HG03064 (cell line): ENCODE data around the gene IREB2.
"Not testable (repeated sequence)": the region's sequence is repeated elsewhere in the genome, so short reads cannot be mapped to it uniquely, and the experiment has no call there.

Experiments used
- ATAC-seq: cut with Tn5 transposase; IDR thresholded peaks from one replicate; pipeline ENCODE4 v1.9.1; 2021; ENCODE audit warnings: low read depth; ENCODE audit not compliant: unreplicated experiment

The IREB2 gene

GRCh38 chr15:78461171-78461888 is 23.3 kb downstream of the IREB2 start:
- no peak for ATAC-seq

GRCh38 chr15:78469031-78469430 is 31.0 kb downstream of the IREB2 start:
- ATAC-seq = no peak

- no peak for ATAC-seq
These were observed 39.3 kb downstream of the IREB2 start for GRCh38 chr15:78477295-78477694.

- no peak for ATAC-seq
These were observed 41.6 kb downstream of the IREB2 start for GRCh38 chr15:78479650-78480049.

GRCh38 chr15:78481917-78482316 is 43.9 kb downstream of the IREB2 start:
- ATAC-seq = no peak

GRCh38 chr15:78492872-78493271 is 54.9 kb downstream of the IREB2 start:
- ATAC-seq = no peak

- ATAC-seq = no peak
These were observed 63.8 kb downstream of the IREB2 start for GRCh38 chr15:78501857-78502256.

GRCh38 chr15:78502641-78503040 is 64.6 kb downstream of the IREB2 start:
- no peak for ATAC-seq

- peak; percentile 88 for ATAC-seq
These were observed 69.2 kb downstream of the IREB2 start, which contains the start of gene HYKK for GRCh38 chr15:78506971-78507830. Gene HYKK, plus strand, starts transcription at chr15:78507577. Its CDS starts 5,512 bp downstream, at chr15:78513089.

- peak; percentile 23 for ATAC-seq
These were observed 69.8 kb downstream of the IREB2 start for GRCh38 chr15:78507831-78508160.

- no peak for ATAC-seq
These were observed 70.3 kb downstream of the IREB2 start for GRCh38 chr15:78508272-78508671.

GRCh38 chr15:78509726-78510312 is 71.8 kb downstream of the IREB2 start:
- ATAC-seq = no peak

GRCh38 chr15:78520035-78520434 is 82.0 kb downstream of the IREB2 start:
- ATAC-seq = not testable (repeated sequence)

GRCh38 chr15:78524230-78524629 is 86.2 kb downstream of the IREB2 start:
- ATAC-seq = no peak

GRCh38 chr15:78527325-78527724 is 89.3 kb downstream of the IREB2 start:
- ATAC-seq = no peak

GRCh38 chr15:78533331-78533730 is 95.3 kb downstream of the IREB2 start:
- no peak for ATAC-seq

- ATAC-seq = no peak
These were observed 98.1 kb downstream of the IREB2 start for GRCh38 chr15:78536134-78536533.

GRCh38 chr15:78537266-78537905 is 99.4 kb downstream of the IREB2 start:
- no peak for ATAC-seq

- ATAC-seq = no peak
These were observed 100.3 kb downstream of the IREB2 start for GRCh38 chr15:78538358-78538757.

GRCh38 chr15:78539464-78540140 is 101.6 kb downstream of the IREB2 start:
- not testable (repeated sequence) for ATAC-seq
